ENCODE measurements around the gene NKX6-2.
"Not testable (repeated sequence)": the region's sequence is repeated elsewhere in the genome, so short reads cannot be mapped to it uniquely, and the experiment has no call there.

The NKX6-2 gene

DNA sequence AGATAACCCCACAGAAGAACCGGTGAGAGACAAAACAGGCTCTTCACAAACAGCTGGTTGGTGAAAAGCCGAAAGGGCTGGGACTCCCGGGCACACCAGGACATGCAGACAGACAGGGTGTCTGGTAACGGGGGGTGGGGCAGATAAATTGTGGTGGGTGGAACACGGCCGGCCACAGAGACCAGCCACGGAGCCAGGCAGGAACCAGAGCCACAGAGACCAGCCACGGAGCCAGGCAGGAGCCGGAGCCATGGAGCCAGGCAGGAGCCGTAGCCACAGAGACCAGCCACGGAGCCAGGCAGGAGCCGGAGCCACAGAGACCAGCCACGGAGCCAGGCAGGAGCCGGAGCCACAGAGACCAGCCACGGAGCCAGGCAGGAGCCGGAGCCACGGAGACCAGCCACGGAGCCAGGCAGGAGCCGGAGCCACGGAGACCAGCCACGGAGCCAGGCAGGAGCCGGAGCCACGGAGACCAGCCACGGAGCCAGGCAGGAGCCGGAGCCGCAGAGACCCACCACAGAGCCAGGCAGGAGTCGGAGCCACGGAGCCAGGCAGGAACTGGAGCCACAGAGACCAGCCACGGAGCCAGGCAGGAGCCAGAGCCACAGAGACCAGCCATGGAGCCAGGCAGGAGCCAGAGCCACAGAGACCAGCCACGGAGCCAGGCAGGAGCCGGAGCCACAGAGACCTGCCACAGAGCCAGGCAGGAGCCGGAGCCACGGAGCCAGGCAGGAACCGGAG, 40.0 kb upstream of the NKX6-2 start:
- not testable (repeated sequence) for H3K27me3 ChIP-seq (ENCODE audit: control insufficient read depth, insufficient read depth, low read length); H3K4me1 ChIP-seq (ENCODE audit: control insufficient read depth, insufficient read depth, low read length); H3K36me3 ChIP-seq (ENCODE audit: control insufficient read depth, insufficient read depth, low read length); H3K27ac ChIP-seq (ENCODE audit: low read depth, low read length); H3K4me3 ChIP-seq (ENCODE audit: low read length); H3K9ac ChIP-seq (ENCODE audit: low read length)

DNA sequence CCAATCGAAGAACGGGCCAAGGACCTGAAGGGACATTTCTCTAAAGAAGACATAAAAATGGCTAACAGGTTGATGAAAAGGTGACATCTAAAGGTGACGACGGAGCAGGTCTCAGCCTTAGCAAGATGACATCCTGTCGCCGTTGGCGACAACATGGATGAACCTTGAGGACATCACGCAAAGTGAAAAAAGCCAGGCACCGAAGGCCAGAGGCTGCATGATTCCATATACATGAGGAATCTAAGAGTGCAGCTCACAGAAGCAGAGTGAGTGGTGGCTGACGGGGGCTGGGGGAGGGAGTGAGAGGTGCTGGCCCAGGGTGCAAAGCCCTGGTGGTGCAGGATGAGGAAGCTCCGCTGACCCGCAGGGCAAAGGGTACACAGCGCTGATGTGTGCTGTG, 34.1 kb upstream of the NKX6-2 start:
- Histone ChIP-seq H3K27ac (ENCODE audit: low read depth, low read length) (no peak overlapping the region), H3K36me3 (ENCODE audit: control insufficient read depth, insufficient read depth, low read length) (no peaks in the 10 kb centered on the region), H3K4me1 (ENCODE audit: control insufficient read depth, insufficient read depth, low read length) (no peaks in the 10 kb centered on the region), H3K9ac (ENCODE audit: low read length) (no peak overlapping the region), H3K4me3 (ENCODE audit: low read length) (no peak overlapping the region), H3K27me3 (ENCODE audit: control insufficient read depth, insufficient read depth, low read length) (peaks cover 8% of the 10 kb centered on the region)

DNA sequence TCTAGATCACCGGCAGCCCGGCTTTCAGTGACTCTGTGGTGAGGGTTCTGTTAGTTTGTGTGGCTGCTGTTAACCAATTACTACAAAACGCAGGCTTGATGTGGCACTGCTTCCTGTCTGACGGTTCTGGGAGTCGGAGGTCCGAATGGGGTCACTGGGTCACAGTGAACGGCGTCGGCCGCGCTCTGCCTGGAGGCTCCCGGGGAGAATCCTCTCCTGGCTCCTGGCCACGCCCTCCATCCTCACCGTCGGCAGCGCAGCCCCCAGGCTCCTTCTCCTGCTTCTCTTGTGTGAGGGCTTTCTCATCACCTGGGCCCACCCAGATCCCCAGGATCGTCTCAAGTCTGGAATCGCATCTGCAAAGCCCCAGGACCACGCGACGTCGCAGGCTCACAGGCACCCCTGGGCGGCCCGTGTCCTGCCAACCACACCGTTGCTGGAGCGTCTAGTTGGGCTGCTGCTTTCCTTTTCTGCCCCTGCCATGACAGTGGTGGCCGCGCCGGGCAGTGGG, 31.8 kb upstream of the NKX6-2 start:
- no peaks in the 10 kb centered on the region for H3K4me1 ChIP-seq (ENCODE audit: control insufficient read depth, insufficient read depth, low read length)
- no peak overlapping the region for H3K27ac ChIP-seq (ENCODE audit: low read depth, low read length)
- no peaks in the 10 kb centered on the region for H3K36me3 ChIP-seq (ENCODE audit: control insufficient read depth, insufficient read depth, low read length)
- peaks cover 8% of the 10 kb centered on the region for H3K27me3 ChIP-seq (ENCODE audit: control insufficient read depth, insufficient read depth, low read length)
- no peak overlapping the region for H3K4me3 ChIP-seq (ENCODE audit: low read length)
- no peak overlapping the region for H3K9ac ChIP-seq (ENCODE audit: low read length)

DNA sequence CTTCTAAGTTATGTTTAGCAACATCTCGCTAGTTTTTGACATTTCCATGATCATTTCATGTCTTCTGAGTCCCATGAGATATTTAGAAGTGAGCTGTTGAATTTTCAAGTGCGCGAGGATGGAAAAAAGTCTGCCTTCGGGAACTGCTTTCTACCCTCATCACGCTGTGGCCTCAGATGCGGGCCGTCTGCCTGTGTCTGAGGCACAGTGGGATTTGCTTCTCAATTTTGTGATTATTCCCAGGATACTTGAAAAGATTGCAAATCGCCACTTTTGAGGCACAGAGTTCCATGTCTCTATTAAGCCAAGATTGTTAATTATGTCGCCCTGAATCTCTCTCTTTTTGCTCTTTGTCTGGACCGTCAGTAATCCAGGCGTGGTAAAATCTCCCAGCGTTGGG, 30.8 kb upstream of the NKX6-2 start:
- H3K36me3 ChIP-seq (ENCODE audit: control insufficient read depth, insufficient read depth, low read length) = no peaks in the 10 kb centered on the region
- no peak overlapping the region for H3K27ac ChIP-seq (ENCODE audit: low read depth, low read length)
- H3K27me3 ChIP-seq (ENCODE audit: control insufficient read depth, insufficient read depth, low read length) = peaks cover 8% of the 10 kb centered on the region
- H3K4me3 ChIP-seq (ENCODE audit: low read length) = no peak overlapping the region
- no peaks in the 10 kb centered on the region for H3K4me1 ChIP-seq (ENCODE audit: control insufficient read depth, insufficient read depth, low read length)
- no peak overlapping the region for H3K9ac ChIP-seq (ENCODE audit: low read length)

DNA sequence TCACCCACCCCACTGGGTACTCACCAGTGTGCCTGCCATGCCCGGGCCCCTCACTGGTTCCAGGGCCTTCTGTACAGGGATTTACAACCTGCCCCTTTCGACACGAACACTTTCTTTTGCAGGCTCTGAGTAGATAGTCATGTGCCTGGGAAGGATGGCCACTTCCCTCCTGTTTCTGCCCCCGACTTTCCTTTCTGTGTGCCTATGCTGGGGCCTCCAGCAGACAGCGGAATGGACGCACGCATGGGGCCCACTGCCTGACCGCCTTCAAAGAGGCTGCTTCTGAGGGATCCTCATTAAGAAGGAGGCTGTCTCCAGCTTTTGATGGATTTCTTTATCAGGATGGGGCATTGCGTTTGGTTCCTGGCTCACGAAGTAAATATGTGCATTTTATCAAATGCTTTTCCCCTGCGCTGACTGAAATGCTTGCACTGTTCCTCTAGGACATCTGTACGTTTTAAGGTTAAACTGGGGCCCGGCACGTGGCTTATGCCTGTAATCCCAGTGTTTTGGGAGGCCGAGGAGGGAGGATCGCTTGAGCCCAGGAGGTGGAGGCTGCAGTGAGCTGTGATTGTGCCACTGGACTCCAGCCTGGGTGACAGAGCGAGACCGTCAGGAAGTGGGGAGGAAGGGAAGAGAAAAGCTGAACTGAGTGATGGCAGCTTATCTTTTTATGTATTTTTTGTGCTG, 29.4 kb upstream of the NKX6-2 start:
- Histone ChIP-seq H3K4me3 (ENCODE audit: low read length) (no peak overlapping the region), H3K4me1 (ENCODE audit: control insufficient read depth, insufficient read depth, low read length) (no peaks in the 10 kb centered on the region), H3K27ac (ENCODE audit: low read depth, low read length) (no peak overlapping the region), H3K9ac (ENCODE audit: low read length) (no peak overlapping the region), H3K27me3 (ENCODE audit: control insufficient read depth, insufficient read depth, low read length) (peaks cover 8% of the 10 kb centered on the region), H3K36me3 (ENCODE audit: control insufficient read depth, insufficient read depth, low read length) (no peaks in the 10 kb centered on the region)

DNA sequence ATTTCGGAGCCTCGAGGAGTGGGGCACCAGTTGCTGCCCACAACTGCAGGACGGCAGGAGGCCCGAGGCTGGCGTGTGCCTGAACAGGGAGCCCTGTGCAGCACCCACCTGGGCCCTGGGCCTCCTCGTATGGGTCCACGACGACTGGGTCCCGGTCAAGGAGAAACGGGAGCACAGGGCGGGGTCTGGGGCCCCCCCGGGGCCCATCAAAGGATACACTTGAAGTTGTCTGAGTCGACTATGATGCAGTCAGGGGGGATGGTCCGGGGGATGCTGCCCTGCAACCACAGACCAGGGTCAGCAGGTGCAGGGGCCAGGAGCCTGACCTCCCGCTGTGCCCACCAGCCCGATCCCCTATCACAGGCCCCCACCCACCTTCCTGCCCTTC, 28.5 kb upstream of the NKX6-2 start:
- Histone ChIP-seq H3K36me3 (ENCODE audit: control insufficient read depth, insufficient read depth, low read length) (no peaks in the 10 kb centered on the region), H3K9ac (ENCODE audit: low read length) (no peak overlapping the region), H3K4me1 (ENCODE audit: control insufficient read depth, insufficient read depth, low read length) (no peaks in the 10 kb centered on the region), H3K4me3 (ENCODE audit: low read length) (no peak overlapping the region), H3K27me3 (ENCODE audit: control insufficient read depth, insufficient read depth, low read length) (peaks cover 8% of the 10 kb centered on the region), H3K27ac (ENCODE audit: low read depth, low read length) (no peak overlapping the region)

- H3K4me1 ChIP-seq (ENCODE audit: control insufficient read depth, insufficient read depth, low read length) = no peaks in the 10 kb centered on the region
- no peaks in the 10 kb centered on the region for H3K36me3 ChIP-seq (ENCODE audit: control insufficient read depth, insufficient read depth, low read length)
- peaks cover 8% of the 10 kb centered on the region for H3K27me3 ChIP-seq (ENCODE audit: control insufficient read depth, insufficient read depth, low read length)
- H3K27ac ChIP-seq (ENCODE audit: low read depth, low read length) = no peak overlapping the region
- no peak overlapping the region for H3K4me3 ChIP-seq (ENCODE audit: low read length)
- no peak overlapping the region for H3K9ac ChIP-seq (ENCODE audit: low read length)
Observed at GRCh38 chr10:132813560-132814468, 27.9 kb upstream of the NKX6-2 start.

DNA sequence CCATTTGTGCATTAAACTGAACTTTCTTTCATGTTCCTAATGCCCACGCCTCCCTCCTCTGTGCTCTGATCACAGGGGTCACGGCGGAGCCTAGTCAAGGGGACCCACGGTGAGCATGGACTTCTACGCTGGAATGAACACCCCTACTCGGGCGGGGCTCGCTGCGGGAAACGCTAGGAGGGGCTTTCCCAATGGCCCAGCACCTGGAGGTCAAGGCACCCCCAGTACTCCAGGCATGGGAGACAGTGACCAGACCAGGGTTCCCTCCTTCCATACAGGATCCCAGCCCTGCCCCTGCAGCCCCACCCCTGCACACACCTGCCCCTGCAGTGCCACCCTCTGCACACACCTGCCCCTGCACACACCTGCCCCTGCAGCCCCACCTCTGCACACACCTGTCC, 27.1 kb upstream of the NKX6-2 start:
- no peak overlapping the region for H3K9ac ChIP-seq (ENCODE audit: low read length)
- H3K4me3 ChIP-seq (ENCODE audit: low read length) = no peak overlapping the region
- H3K4me1 ChIP-seq (ENCODE audit: control insufficient read depth, insufficient read depth, low read length) = no peaks in the 10 kb centered on the region
- H3K27me3 ChIP-seq (ENCODE audit: control insufficient read depth, insufficient read depth, low read length) = peaks cover 6% of the 10 kb centered on the region
- no peaks in the 10 kb centered on the region for H3K36me3 ChIP-seq (ENCODE audit: control insufficient read depth, insufficient read depth, low read length)
- H3K27ac ChIP-seq (ENCODE audit: low read depth, low read length) = no peak overlapping the region

DNA sequence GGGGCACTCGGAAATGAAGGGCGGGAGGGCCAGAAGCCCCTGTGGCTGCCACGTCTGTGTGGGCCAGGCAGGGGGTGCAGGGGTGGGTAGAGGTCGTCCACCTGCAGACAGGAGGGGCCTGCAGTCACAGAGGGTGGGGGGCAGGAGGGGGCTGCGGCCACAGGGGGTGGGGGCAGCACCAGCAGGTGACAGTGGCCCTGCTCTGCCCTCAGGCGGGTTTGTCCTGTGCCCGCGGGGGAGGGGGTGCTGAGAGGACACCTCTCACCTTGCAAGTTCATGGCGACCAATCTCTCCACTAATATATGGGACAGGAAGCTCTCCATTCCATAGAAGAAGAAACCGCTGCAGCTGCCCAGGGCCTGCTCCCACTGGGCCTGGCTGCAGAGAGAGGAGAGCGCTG, 26.6 kb upstream of the NKX6-2 start:
- H3K9ac ChIP-seq (ENCODE audit: low read length) = no peak overlapping the region
- H3K4me1 ChIP-seq (ENCODE audit: control insufficient read depth, insufficient read depth, low read length) = no peaks in the 10 kb centered on the region
- peaks cover 2% of the 10 kb centered on the region for H3K27me3 ChIP-seq (ENCODE audit: control insufficient read depth, insufficient read depth, low read length)
- no peak overlapping the region for H3K4me3 ChIP-seq (ENCODE audit: low read length)
- no peak overlapping the region for H3K27ac ChIP-seq (ENCODE audit: low read depth, low read length)
- no peaks in the 10 kb centered on the region for H3K36me3 ChIP-seq (ENCODE audit: control insufficient read depth, insufficient read depth, low read length)

- peaks cover 2% of the 10 kb centered on the region for H3K27me3 ChIP-seq (ENCODE audit: control insufficient read depth, insufficient read depth, low read length)
- no peaks in the 10 kb centered on the region for H3K4me1 ChIP-seq (ENCODE audit: control insufficient read depth, insufficient read depth, low read length)
- no peak overlapping the region for H3K9ac ChIP-seq (ENCODE audit: low read length)
- no peaks in the 10 kb centered on the region for H3K36me3 ChIP-seq (ENCODE audit: control insufficient read depth, insufficient read depth, low read length)
- no peak overlapping the region for H3K4me3 ChIP-seq (ENCODE audit: low read length)
- no peak overlapping the region for H3K27ac ChIP-seq (ENCODE audit: low read depth, low read length)
Observed at GRCh38 chr10:132811891-132812481, 26.0 kb upstream of the NKX6-2 start.

DNA sequence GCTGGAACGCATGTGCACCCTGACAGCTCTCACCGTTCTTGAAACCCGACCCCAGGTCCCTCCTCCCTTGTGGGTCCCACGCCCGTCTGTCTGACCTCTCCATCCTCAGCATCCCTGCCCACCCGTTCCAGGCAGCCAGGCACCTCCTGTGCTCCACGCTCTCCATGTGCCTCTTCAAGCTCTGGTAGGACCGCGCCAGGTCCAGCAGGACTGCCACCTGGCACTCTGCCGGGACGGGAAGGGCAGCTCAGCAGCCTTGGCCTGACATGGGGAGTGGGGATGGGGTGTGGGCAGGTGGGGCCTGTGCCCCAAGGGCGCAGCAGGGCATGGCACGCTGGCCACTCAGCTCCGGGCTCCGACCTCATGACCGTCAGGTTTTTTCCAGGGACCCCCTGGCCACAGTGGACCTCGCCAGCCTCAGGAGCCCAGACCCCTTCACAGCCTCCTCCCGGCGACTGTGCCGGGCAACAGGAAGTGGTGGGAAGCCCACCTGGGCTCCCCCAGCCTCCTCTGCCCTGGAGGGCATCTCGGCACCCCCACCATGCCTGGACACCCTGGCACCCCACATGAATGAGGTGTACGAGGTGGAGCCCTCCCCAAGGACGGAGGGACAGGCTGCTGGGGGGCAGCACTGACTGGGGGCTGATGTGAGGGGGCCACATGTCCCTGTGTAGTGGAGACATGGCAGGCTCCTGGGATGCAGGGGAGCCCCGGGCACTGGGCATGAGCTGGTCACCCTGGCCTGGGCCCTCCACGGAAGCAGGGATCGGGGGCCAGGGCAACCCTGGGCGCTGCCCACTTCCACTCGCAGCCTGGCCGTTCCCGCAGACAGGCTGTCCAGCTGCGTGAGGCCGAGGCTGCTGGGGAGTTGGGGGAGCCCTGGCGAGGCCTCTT, 25.1 kb upstream of the NKX6-2 start:
- H3K4me3 ChIP-seq (ENCODE audit: low read length) = no peak overlapping the region
- H3K36me3 ChIP-seq (ENCODE audit: control insufficient read depth, insufficient read depth, low read length) = no peaks in the 10 kb centered on the region
- no peak overlapping the region for H3K27ac ChIP-seq (ENCODE audit: low read depth, low read length)
- H3K4me1 ChIP-seq (ENCODE audit: control insufficient read depth, insufficient read depth, low read length) = no peaks in the 10 kb centered on the region
- no peak overlapping the region for H3K9ac ChIP-seq (ENCODE audit: low read length)
- peaks cover 1% of the 10 kb centered on the region for H3K27me3 ChIP-seq (ENCODE audit: control insufficient read depth, insufficient read depth, low read length)

Measured in rectal smooth muscle tissue (tissue), 1 donor.